ENCODE measurements around the gene TCEAL4. TPM values are rescaled to one million over a fixed set of nuclear protein-coding genes. Genes with fewer than 3 reads are reported as not detected.

Gene TCEAL4
- total RNA-seq, 1 donor from 2014 or later = 56.5 TPM

DNA sequence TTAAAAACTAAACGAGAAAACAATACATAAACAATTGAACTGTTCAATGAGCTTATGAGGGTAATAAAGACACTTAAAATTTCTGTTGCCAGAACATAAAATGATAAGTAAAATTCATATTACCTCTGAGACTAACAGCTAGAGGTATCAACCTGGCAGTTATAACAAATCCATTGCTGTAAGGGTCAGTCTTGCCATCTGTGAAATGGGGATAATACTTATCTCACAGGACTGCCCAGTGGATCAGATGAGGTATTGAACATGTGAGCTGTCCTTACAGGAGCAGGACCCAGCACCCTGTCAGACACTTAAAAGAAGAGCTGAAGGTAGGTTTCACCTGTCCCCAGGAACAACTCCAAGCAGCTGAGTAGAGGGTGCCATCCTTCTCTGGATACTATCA, 25.0 kb downstream of the TCEAL4 start:
- no peaks in the 10 kb centered on the region for H3K27me3 Mint-ChIP-seq (ENCODE audit: unreplicated experiment)
- H3K9me3 Mint-ChIP-seq (ENCODE audit: unreplicated experiment) = peaks cover 2% of the 10 kb centered on the region
- no peaks in the 10 kb centered on the region for H3K36me3 Mint-ChIP-seq (ENCODE audit: unreplicated experiment)
- no peak for TF ChIP-seq CTCF (IDR thresholded peaks at IDR 0.05; ENCODE audit: partially characterized antibody, unreplicated experiment)
- no peak overlapping the region for H3K4me3 Mint-ChIP-seq (ENCODE audit: unreplicated experiment)
- no peak overlapping the region for H3K27ac Mint-ChIP-seq (ENCODE audit: unreplicated experiment)
- no peak for DNase-seq
- no peaks in the 10 kb centered on the region for H3K4me1 Mint-ChIP-seq (ENCODE audit: low read depth, unreplicated experiment)

DNA sequence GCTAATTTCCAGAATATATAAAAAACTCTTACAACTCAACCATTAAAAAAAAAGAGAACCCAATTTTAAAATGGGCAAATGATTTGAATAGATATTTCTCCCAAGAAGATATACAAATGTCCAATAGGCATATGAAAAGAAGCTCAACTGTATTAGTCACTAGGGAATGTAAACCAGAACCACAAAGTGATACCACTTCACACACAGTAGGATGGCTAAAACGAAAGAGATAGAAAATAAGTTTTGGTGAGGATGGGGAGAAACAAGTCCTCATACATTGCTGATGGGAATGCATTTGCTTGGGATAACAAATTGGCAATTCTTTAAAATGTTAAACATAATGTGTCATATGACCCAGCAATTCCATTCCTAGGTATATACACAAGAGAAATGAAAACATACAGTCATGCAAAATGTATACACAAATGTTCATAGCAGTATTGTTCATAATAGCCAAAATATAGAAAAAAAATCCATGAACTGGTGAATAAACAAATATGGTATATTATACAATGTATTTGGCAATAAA, 28.1 kb downstream of the TCEAL4 start:
- Mint-ChIP-seq H3K27me3 (ENCODE audit: unreplicated experiment) (no peaks in the 10 kb centered on the region), H3K36me3 (ENCODE audit: unreplicated experiment) (no peaks in the 10 kb centered on the region), H3K9me3 (ENCODE audit: unreplicated experiment) (no peaks in the 10 kb centered on the region), H3K4me3 (ENCODE audit: unreplicated experiment) (no peak overlapping the region), H3K4me1 (ENCODE audit: low read depth, unreplicated experiment) (peaks cover 4% of the 10 kb centered on the region), H3K27ac (ENCODE audit: unreplicated experiment) (no peak overlapping the region)
- DNase-seq = no peak
- no peak for TF ChIP-seq CTCF (IDR thresholded peaks at IDR 0.05; ENCODE audit: partially characterized antibody, unreplicated experiment)

- no peak overlapping the region for H3K4me3 Mint-ChIP-seq (ENCODE audit: unreplicated experiment)
- H3K9me3 Mint-ChIP-seq (ENCODE audit: unreplicated experiment) = no peaks in the 10 kb centered on the region
- no peaks in the 10 kb centered on the region for H3K27me3 Mint-ChIP-seq (ENCODE audit: unreplicated experiment)
- DNase-seq = no peak
- peaks cover 4% of the 10 kb centered on the region for H3K4me1 Mint-ChIP-seq (ENCODE audit: low read depth, unreplicated experiment)
- no peak overlapping the region for H3K27ac Mint-ChIP-seq (ENCODE audit: unreplicated experiment)
- TF ChIP-seq CTCF (IDR thresholded peaks at IDR 0.05; ENCODE audit: partially characterized antibody, unreplicated experiment) = no peak
- no peaks in the 10 kb centered on the region for H3K36me3 Mint-ChIP-seq (ENCODE audit: unreplicated experiment)
These were observed 29.7 kb downstream of the TCEAL4 start for GRCh38 chrX:103614999-103615398.

GRCh38 chrX:103615781-103616371, 30.6 kb downstream of the TCEAL4 start:
- Mint-ChIP-seq H3K27ac (ENCODE audit: unreplicated experiment) (no peak overlapping the region), H3K27me3 (ENCODE audit: unreplicated experiment) (no peaks in the 10 kb centered on the region), H3K36me3 (ENCODE audit: unreplicated experiment) (no peaks in the 10 kb centered on the region), H3K4me3 (ENCODE audit: unreplicated experiment) (no peak overlapping the region), H3K4me1 (ENCODE audit: low read depth, unreplicated experiment) (peaks cover 4% of the 10 kb centered on the region), H3K9me3 (ENCODE audit: unreplicated experiment) (no peaks in the 10 kb centered on the region)
- no peak for TF ChIP-seq CTCF (IDR thresholded peaks at IDR 0.05; ENCODE audit: partially characterized antibody, unreplicated experiment)
- DNase-seq = no peak

DNA sequence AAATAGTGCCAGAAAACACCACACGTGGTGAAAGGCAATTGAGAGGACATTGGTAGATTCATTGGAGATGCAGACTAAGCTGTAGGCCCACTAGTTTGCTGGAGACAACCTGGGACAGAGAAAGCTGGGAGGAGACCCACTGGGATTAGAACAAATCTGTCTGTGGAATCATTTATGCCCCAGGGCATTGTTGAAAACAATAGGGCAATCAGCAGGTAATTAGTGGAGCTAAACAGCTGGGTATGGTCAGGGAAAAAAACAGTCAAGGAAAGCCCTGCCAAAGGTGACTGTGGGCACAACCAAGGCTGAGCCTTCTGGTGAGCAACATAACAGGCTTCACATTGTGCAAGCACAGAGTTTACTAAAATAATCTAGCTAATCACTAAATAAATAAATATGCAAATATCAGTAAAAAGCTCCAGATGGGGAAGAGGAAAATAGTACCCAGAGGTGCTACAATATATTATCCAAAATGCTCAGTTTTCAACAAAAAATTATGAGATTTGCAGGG, 31.4 kb downstream of the TCEAL4 start:
- Mint-ChIP-seq H3K27me3 (ENCODE audit: unreplicated experiment) (no peaks in the 10 kb centered on the region), H3K27ac (ENCODE audit: unreplicated experiment) (no peak overlapping the region), H3K36me3 (ENCODE audit: unreplicated experiment) (no peaks in the 10 kb centered on the region), H3K4me3 (ENCODE audit: unreplicated experiment) (no peak overlapping the region), H3K4me1 (ENCODE audit: low read depth, unreplicated experiment) (peaks cover 4% of the 10 kb centered on the region), H3K9me3 (ENCODE audit: unreplicated experiment) (no peaks in the 10 kb centered on the region)
- DNase-seq = no peak
- no peak for TF ChIP-seq CTCF (IDR thresholded peaks at IDR 0.05; ENCODE audit: partially characterized antibody, unreplicated experiment)

Data from glutamatergic neuron (in vitro differentiated cells).